GM18508 (cell line): ENCODE data around the gene SLC8A1.

ENCODE experiments used
- ATAC-seq: cut with Tn5 transposase; IDR thresholded peaks from one replicate; pipeline ENCODE4 v1.9.1; 2021; ENCODE audit warnings: moderate number of reproducible peaks; ENCODE audit not compliant: insufficient read depth, unreplicated experiment

The SLC8A1 gene

GRCh38 chr2:40395169-40396073 lies 56.5 kb downstream of the SLC8A1 start:
- no peak for ATAC-seq

DNA sequence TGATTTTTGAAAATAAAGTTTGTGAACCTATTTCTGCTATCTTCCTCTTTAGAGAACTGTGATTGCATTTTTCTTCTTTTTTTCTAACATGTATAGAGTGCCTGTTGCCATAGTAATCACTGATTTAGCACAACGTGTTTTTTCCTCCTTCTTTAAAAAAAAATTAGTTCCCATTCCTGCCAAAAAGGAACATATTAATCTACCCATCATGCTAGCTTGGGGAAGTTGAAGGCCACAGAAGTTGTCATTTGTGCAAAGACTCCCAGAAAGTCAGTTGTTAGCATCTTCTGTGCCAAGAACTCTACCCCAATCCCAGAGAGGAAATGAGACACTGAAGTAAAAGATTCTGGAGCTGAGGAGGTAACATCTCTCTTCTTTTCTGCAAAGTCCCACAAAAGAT lies 57.3 kb downstream of the SLC8A1 start:
- ATAC-seq, result no peak

DNA sequence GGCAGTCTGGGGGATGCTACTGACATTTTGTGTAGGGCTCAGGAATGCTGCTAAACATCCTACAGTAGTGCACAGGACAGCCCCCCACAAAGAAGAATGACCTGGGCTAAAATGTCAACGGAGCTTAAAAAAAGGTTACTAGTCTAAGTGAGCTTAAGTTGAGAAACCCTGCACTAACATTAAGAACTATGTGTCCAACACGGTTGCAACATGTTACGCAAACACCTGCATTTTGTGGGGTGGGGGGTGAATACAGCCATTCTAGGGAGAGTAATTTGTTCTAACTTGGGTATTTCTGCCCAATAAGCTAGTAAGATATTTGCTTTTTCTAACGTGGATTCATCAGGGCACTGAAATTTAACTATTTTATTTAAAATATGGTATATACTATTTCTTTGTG lies 57.9 kb downstream of the SLC8A1 start:
- no peak for ATAC-seq

GRCh38 chr2:40388161-40388560 lies 63.7 kb downstream of the SLC8A1 start:
- no peak for ATAC-seq

DNA sequence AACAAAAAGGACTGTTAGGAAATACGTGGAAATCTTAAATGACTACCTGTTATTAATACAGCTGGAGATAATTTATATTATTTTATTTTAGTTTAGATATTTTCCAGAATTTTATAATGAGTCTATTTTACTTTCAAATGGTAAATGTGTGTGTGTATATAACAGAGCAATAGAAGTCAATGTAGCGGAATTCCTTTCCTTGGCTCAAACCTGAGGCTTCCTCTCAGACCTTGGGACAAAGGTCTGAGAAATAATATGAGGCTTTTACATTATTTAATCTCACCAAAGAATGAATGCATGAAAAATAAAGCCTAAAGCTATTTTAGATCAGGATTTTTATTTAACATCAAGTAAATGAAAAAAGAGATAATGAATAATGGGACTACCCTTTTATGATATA lies 65.7 kb downstream of the SLC8A1 start:
- ATAC-seq, result no peak

- ATAC-seq, result no peak
These were observed 67.2 kb downstream of the SLC8A1 start for GRCh38 chr2:40384714-40385113.

GRCh38 chr2:40384233-40384632 lies 67.7 kb downstream of the SLC8A1 start:
- ATAC-seq, result no peak

- ATAC-seq, result no peak
These were observed 71.2 kb downstream of the SLC8A1 start for GRCh38 chr2:40380721-40381120.

DNA sequence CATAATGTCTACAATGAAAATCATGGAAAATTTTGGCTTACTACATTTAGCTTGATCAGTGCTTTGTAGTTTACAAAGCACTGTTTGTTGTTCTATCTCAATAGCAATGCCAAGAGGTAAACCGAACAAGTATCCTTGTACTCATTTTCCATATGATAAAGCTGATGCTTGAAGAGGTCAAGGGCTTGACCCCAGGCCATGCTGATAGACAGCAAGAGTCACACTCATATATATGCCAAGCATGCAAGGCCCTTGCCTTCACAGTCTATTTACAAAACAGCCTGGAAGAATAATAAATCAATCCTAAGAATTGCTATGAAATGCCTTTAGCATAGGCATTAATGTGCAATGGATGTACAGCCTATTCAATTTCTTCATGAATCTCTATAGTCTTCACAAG lies 71.8 kb downstream of the SLC8A1 start:
- ATAC-seq, result no peak

DNA sequence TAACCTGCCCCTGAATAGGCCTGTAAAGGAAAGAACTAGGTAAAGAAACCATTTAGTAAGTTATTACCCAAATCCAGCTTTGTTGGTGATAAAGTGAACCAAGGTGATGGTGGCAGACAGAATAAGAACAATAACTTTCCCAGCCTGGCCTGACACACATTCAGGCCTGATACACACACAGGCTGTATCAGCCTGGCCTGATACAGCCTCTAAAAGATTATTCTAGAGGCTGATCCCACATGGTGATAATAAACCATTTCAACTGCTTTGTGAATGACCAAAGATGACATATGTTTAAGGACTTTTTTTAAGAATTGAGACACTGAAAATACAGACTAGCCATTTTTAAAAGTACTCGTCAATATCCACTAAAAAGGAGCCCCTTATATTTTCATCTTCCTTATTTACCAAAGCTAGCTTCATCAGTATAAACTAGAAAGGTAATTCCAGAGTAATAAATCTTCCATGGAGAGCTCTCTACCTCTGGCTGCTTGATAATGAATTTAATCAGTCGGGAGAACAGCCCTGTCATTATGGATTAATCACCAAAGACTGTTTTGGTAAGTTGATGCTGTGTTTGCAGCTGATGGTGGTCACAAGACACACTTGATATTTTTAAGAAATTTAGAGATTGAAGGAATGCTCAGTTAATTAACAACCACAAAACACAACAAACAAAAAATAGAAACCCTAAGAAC lies 77.2 kb downstream of the SLC8A1 start:
- no peak for ATAC-seq

GRCh38 chr2:40373111-40373510 lies 78.8 kb downstream of the SLC8A1 start:
- no peak for ATAC-seq

DNA sequence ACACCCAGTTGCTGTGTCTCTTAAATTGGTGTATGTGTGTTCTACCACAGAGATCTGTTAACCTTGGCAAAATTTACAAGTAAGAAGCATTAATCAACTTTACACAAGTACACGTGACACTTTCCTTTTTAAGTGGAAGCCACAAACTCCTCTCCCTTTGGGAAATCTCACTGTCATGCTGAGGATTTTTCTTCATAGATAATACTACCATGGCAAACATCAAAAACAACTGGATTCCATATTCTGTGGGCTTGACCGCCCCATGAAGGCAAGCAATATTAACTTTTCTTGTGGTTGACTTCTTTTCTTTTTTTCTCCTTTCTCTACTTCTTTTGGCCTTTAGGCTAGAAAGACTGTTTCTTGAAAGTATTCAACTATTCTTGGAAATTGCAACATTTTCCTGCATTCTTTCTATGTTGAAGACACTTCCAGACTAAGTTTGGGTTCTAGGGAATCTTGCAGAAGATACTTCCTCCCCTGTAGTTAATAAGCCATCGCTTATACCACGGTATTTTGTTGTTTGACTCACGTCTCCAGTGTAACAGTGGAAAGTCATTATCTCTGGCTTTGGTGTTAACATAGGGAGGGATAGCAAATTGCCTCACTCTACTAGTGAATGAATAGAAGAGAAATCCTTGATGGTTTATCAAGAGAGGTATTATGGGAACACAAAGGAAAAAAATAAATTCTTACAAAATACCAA lies 79.5 kb downstream of the SLC8A1 start:
- ATAC-seq, result no peak

DNA sequence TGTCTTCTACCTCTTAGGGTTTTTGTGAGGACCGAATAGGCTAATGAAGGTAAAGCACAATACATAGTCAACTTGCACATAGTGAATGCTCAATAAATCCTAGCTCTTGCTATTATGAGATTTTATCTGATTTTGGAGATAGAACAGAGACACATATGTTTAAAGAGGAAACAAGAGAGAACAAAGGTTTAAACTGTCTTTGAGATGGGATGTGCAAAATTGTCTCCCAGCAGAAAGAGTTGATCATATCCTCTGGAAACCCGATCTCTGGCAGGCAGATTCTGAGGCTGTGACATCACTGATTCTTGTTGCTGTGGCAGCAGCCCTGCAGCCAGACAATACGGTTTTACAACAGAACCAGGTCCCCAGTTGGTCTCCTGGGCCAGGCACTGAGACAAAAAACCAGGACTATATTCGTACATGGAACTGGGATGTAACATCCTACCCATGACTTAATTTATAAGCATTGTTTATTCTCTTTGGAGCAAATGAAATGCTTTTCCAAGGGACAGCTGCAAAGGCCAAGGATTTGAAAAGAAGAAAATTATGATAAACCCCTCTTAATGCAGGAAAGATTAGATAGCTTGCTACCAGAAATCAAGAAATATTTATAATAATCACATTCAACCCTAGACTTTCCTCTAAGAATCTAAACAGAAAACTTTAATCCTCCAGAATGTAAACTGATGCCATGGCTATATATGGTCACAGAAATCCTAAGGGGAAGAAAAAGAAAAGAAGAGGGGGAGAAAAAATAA lies 80.2 kb downstream of the SLC8A1 start:
- no peak for ATAC-seq

GRCh38 chr2:40370007-40370395 lies 81.9 kb downstream of the SLC8A1 start:
- no peak for ATAC-seq

DNA sequence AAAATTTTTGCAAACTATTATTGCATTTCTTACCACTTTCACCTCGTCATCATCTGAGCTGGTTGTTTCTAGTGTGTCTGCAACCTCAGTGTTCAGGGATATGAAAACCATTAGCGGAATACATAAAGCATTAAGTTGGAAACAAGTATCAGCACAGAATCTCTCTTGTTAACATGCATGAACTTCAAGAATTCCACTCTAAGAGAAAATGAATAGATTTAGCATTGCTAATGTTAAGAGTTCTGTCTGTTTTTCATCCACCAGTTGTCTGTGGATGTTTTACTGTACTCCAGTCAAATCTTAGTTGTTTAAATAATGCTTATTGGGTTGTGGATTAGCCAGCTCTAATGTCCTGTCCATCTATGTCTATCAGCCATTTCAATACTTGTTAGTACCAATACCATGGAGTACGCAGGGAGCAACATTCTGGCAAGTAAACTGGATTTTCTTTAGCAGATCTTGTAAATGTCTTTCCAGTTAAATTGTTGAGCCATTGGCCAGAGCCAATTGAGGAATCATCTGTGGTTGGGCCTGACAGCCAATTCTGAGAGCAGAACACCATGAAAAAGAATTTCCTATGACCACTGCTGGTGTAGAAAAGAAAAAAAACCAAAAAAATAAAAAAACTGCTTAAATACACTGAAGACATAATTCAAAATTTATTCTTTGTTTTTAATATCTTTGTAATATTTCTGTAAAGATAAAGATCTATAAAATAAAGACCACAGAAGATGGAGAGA lies 82.5 kb downstream of the SLC8A1 start:
- ATAC-seq, result no peak

GRCh38 chr2:40367652-40368051 lies 84.2 kb downstream of the SLC8A1 start:
- no peak for ATAC-seq

DNA sequence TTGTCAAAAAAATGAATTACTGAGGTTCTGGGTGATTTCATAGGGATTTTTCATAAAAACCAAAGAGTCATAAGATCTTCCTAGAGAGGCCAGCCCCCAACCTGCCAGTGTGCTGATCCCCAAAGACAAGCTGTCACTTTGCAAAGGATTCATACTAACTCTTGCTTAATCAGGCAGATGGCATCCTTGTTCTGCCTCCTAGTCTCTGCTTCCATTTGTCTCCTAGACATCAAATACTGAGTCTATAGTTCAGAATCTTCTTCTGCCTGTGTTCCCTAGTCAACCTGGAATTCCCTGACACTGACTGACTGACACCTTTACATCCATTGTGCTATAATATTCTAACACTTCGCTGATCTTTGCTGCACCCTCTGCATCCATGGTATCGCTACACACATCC lies 84.9 kb downstream of the SLC8A1 start:
- ATAC-seq, result no peak

- no peak for ATAC-seq
These were observed 87.6 kb downstream of the SLC8A1 start for GRCh38 chr2:40364151-40364874.

DNA sequence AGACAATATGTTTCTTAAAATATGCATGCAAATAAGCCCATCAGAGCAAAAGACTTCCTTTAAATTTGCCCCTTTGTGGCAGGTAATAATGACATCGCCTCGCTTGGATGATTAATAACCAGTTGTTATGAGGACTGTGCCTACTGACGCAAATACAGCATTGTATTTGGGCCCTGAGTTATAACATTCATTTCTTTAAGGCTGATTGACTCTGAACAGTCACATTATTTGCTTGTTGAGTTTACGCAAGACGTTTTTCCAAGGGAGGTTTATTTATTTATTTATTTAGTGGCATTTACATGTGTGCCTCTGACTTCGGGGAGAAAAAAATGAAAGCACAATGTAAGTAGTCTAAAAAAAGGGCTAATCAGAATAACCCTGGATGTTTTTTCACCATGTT lies 88.3 kb downstream of the SLC8A1 start:
- ATAC-seq, result no peak
